ENCODE measurements around the gene TNFSF8.
A peak's percentile ranks its signal among the peaks of the same experiment; 100 is the strongest.

TNFSF8 gene

DNA sequence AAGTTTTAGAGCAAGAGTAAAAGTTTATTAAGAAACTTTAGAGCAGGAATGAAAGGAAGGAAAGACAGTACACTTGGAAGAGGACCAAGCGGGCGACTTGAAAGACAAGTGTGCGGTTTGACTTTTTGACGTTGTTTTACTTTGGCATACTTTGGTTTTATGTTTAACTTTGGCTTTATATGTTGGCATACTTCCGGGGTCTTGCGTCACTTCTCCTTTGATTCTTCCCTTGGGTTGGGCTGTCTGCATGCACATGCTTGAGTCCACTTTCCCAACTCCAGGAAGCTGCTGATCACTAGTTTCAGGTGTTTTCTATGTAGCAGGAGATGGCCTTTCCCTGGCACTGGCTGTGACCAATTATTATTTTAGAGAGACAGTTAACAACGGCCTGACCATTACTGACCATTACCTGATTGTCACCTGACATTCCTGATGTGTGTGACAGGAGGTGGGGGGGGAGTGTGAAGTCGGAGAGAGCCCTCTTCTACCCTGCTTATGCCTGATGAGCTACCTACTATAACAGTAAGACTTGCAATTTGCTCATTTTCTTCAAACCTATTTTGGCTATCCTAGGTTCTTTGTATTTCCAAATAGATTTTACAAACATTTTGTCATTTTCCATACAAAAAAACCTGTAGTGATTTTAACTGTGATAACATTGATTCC is 45.5 kb downstream of the TNFSF8 start:
- no peak for FAIRE-seq
- DNase-seq (ENCODE audit: extremely low spot score, insufficient read length, low read depth): no peak

DNA sequence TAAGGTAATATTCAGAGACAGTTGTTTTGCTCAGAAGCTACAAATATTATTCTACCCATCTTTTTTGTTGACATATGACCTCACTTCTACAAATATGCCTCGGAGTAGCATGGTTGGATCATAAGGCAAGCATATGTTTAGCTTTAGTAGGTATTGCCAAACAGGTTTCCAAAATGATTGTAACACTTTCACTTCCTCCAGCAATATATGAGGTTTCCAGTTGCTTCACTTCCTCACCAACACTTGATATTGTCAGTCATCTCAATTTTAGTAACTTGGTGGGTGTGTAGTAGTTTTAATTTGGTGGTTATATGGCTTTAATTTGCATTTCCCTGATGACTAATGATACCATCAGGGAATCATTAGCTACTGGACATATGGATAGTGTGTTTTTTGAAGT is 46.7 kb downstream of the TNFSF8 start:
- FAIRE-seq: no peak

GRCh38 chr9:114880291-114880745 is 50.1 kb downstream of the TNFSF8 start:
- FAIRE-seq (no peak), DNase-seq (ENCODE audit: extremely low spot score, insufficient read length, low read depth) (no peak)

More for the DNA sequence above, 46.7 kb downstream of the TNFSF8 start:
- DNase-seq (ENCODE audit: extremely low spot score, insufficient read length, low read depth): no peak

DNA sequence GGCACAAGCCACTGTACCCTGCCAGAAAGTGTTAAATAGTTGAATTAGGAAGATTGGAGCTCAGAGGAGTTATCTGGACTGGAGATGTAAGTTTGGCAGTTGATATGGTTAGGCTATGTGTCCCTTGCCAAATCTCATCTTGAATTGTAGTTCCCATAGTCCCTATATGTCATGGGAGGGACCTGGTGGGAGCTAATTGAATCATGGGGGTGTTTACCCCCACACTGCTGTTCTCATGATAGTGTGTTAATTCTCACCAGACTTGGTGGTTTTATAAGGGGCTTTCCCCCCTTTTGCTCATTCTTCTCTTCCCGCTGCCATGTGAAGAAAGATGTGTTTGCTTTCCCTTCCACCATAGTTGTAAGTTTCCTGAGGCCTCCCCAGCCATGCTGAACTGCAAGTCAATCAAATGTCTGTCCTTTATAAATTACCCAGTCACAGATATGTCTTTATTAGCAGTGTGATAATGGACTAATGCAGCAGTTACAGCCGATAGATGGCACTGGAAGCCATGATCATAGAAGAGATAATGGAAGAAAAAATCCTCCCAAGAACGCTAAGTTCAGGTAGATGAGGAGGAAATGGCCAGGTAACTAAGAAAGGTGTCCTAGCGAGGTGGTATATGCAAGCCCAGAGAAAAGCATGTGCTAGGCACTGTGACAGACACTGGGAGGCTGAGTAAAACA is 51.4 kb downstream of the TNFSF8 start:
- DNase-seq (ENCODE audit: extremely low spot score, insufficient read length, low read depth) (no peak), FAIRE-seq (no peak)

DNA sequence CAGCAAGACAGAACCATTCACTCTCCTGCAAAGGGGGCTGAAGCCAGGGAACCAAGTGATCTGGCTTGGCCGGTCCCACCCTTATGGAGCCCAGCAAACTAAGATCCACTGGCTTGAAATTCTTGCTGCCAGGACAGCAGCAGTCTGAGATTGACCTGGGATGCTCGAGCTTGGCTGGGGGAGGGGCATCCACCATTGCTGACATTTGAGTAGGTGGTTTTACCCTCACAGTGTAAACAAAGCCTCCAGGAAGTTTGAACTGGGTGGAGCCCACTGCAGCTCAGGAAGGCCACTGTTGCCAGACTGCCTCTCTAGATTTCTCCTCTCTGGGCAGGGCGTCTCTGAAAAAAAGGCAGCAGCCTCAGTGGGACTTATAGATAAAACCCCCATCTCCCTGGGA is 60.5 kb downstream of the TNFSF8 start:
- FAIRE-seq (no peak), DNase-seq (ENCODE audit: extremely low spot score, insufficient read length, low read depth) (no peak)

GRCh38 chr9:114869378-114869777 is 61.0 kb downstream of the TNFSF8 start:
- DNase-seq (ENCODE audit: extremely low spot score, insufficient read length, low read depth) (no peak), FAIRE-seq (no peak)

- FAIRE-seq: no peak
Observed at GRCh38 chr9:114867327-114867726, 63.1 kb downstream of the TNFSF8 start.

GRCh38 chr9:114864471-114864870 is 65.9 kb downstream of the TNFSF8 start:
- FAIRE-seq (no peak), DNase-seq (ENCODE audit: extremely low spot score, insufficient read length, low read depth) (no peak)

More at GRCh38 chr9:114867327-114867726, 63.1 kb downstream of the TNFSF8 start:
- DNase-seq (ENCODE audit: extremely low spot score, insufficient read length, low read depth): no peak

DNA sequence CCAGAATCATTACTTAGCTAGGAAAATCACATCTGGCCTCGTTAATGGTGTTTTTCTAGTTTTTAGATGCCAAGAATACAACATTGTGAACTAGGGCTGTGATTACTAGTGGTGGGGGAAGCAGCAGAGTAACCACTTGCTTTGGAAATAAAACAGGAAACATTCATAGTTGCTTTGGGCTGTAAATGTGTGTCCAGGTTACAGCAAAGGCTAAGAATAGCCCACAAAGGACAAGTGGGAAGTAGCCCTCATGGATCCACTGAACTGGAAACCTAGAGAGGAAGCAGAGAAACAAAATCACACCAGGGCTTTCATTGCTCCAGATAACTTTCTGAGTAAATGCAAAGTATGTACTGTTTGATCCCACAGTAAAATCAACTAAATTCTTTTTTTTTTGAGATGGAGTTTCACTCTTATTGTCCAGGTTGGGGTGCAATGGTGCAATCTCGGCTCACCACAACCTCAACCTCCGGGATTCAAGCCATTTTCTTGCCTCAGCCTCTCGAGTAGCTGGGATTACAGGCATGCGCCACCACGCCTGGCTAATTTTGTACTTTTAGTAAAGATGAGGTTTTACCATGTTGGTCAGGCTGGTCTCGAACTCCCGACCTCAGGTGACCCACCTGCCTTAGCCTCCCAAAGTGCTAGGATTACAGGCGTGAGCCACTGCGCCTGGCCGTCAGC is 68.3 kb downstream of the TNFSF8 start:
- FAIRE-seq (no peak), DNase-seq (ENCODE audit: extremely low spot score, insufficient read length, low read depth) (no peak)

- no peak for FAIRE-seq
Observed at GRCh38 chr9:114861273-114861672, 69.1 kb downstream of the TNFSF8 start.

DNA sequence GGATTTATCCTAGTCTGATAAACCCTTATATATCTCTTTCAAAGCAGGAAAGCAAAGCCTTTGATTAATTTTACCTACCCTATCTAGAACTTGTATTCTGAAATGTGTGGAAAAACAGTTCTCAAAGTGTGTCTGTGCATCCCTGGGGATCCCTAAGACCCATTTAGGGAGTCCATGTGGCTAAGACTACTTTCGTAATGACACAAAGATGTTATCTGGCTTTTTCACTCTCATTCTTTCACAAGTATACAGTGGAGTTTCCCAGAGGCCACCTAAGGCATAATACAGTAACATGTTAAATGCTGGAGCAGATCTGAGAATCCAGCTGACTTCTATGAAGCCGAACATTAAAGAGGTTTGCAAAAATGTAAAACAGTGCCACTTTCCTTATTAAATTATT is 70.2 kb downstream of the TNFSF8 start:
- no peak for DNase-seq (ENCODE audit: extremely low spot score, insufficient read length, low read depth)
- peak; percentile 5 for FAIRE-seq

More at GRCh38 chr9:114861273-114861672, 69.1 kb downstream of the TNFSF8 start:
- DNase-seq (ENCODE audit: extremely low spot score, insufficient read length, low read depth): no peak

DNA sequence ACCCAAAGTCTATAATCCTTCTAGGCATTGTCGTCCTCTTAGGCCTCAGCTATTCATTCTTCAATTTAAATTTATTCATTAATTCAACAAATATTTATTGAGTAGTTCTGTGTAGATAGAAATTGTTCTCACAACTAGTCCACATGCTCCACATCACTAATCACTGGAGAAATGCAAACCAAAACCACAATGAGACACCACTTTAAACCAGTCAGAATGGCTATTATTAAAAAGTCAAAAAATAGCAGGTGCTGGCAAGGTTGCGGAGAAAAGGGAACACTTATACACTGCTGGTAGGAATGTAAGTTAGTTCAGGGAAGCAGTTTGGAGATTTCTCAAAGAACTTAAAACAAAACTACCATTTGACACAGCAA is 73.5 kb downstream of the TNFSF8 start:
- FAIRE-seq: no peak
- DNase-seq (ENCODE audit: extremely low spot score, insufficient read length, low read depth): no peak

GRCh38 chr9:114856215-114856941 is 74.0 kb downstream of the TNFSF8 start:
- no peak for FAIRE-seq

DNA sequence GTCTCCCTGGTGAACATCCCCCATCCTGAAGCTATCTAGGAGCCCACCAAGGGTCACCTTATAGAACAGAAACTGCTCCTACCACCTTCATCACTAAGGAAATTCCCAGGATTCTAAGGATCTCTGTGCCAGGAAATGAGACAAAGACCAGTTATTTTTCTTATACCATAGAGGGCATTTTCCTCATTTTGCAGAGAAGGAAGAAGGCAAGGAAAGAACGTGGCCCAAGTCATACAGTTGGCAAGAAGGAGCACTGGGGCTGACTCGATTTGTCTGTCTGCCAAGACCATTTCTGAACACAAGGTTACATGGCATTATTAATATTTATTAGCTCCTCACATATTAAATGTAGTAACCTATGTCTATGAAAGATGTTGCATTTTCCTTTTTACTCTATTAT is 74.9 kb downstream of the TNFSF8 start:
- FAIRE-seq (no peak), DNase-seq (ENCODE audit: extremely low spot score, insufficient read length, low read depth) (no peak)

More at GRCh38 chr9:114856215-114856941, 74.0 kb downstream of the TNFSF8 start:
- no peak for DNase-seq (ENCODE audit: extremely low spot score, insufficient read length, low read depth)

DNA sequence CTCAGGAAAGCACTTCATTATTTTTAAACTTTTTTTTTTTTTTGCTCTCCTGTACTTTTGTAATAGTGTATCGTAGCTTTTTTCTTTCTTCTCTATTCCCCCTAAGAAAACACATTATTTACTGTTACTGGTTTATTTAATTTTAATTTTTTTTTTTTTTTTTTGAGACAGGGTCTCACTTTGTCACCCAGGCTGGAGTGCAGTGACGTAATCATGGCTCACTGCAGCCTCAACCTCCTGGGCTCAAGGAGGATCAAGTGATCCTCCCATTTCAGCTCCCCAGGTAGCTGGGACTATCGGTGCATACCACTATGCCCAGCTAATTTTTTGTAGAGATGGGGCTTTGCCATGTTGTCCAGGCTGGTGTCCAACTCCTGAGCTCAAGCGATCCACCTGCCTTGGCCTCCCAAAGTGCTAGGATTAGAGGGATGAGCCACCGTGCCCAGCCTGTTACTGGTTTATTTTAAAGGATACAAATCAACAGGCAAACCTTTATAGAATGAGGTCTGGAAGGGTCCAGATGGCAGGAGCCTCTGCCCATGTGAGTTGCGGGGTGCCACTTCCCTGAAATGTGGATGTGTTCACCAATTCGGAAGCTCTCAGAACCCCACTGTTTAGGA is 75.5 kb downstream of the TNFSF8 start:
- DNase-seq (ENCODE audit: extremely low spot score, insufficient read length, low read depth): no peak
- FAIRE-seq: no peak

DNA sequence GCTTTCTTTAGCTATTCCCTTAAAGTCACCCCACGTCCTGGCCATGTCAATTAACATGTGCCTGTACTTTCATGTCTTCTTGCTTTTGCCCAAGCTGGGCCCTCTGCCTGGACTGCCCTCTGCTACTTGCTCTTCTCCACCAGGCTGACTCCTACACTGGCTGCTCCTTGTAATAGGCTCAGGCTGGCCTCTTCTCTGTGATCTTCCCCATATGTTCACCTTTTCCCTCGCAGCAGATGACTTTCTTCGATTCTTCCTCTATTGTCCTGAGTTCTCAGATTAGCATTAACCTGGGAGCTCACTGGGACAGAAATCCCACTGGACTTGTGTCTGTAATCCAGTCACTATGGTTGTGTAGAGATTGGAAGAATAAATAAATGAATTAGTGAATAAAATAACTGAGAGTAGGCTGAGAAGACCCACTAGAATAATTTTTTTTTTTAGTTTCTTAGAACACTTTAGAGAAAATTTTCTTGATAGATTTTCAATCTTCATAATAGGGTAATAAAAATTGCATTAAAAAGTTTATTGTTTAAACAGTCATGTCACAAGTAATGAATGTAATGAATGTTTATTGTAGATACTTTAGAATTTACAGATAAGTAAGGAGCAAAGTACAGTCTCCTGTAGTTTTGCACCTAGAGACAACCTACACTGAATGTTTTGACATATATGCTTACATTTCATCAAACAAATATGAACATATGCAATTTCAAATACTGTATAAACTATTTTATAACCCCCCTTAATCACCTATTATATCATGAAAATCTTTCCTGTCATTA is 77.1 kb downstream of the TNFSF8 start:
- no peak for DNase-seq (ENCODE audit: extremely low spot score, insufficient read length, low read depth)
- no peak for FAIRE-seq

GRCh38 chr9:114852050-114852594 is 78.3 kb downstream of the TNFSF8 start:
- FAIRE-seq: no peak

GRCh38 chr9:114851306-114851705 is 79.1 kb downstream of the TNFSF8 start:
- no peak for FAIRE-seq

More at GRCh38 chr9:114852050-114852594, 78.3 kb downstream of the TNFSF8 start:
- DNase-seq (ENCODE audit: extremely low spot score, insufficient read length, low read depth): no peak

More at GRCh38 chr9:114851306-114851705, 79.1 kb downstream of the TNFSF8 start:
- DNase-seq (ENCODE audit: extremely low spot score, insufficient read length, low read depth): no peak

Measured in GM18507 (cell line).